IPS-NIHi7 (cell line): ENCODE measurements around the gene JAZF1.
A peak's percentile ranks its signal among the peaks of the same experiment; 100 is the strongest.

ENCODE experiments used
- DNase-seq: peaks from one replicate; pipeline ENCODE4 v3.0.0; 2012; ENCODE audit warnings: mixed read lengths; ENCODE audit errors: extremely low spot score

JAZF1 gene

GRCh38 chr7:28165961-28166955, 14.3 kb downstream of the JAZF1 start:
- no peak for DNase-seq

GRCh38 chr7:28165261-28165660, 15.3 kb downstream of the JAZF1 start:
- DNase-seq: no peak

GRCh38 chr7:28163949-28164348, 16.6 kb downstream of the JAZF1 start:
- DNase-seq: no peak

GRCh38 chr7:28161331-28161730, 19.3 kb downstream of the JAZF1 start:
- no peak for DNase-seq

- no peak for DNase-seq
These were observed 20.0 kb downstream of the JAZF1 start for GRCh38 chr7:28160551-28160991.

GRCh38 chr7:28157831-28158416, 22.7 kb downstream of the JAZF1 start:
- no peak for DNase-seq

- no peak for DNase-seq
These were observed 23.4 kb downstream of the JAZF1 start for GRCh38 chr7:28157076-28157745.

GRCh38 chr7:28156401-28156800, 24.2 kb downstream of the JAZF1 start:
- no peak for DNase-seq

- DNase-seq: no peak
These were observed 24.6 kb downstream of the JAZF1 start for GRCh38 chr7:28155964-28156363.

- no peak for DNase-seq
These were observed 25.5 kb downstream of the JAZF1 start for GRCh38 chr7:28155019-28155660.

GRCh38 chr7:28152594-28152993, 28.0 kb downstream of the JAZF1 start:
- DNase-seq: no peak

GRCh38 chr7:28151965-28152364, 28.6 kb downstream of the JAZF1 start:
- DNase-seq: no peak

- no peak for DNase-seq
These were observed 31.1 kb downstream of the JAZF1 start for GRCh38 chr7:28149291-28150101.

GRCh38 chr7:28145931-28146330, 34.7 kb downstream of the JAZF1 start:
- DNase-seq: no peak

- no peak for DNase-seq
These were observed 35.4 kb downstream of the JAZF1 start for GRCh38 chr7:28145090-28145626.

- DNase-seq: peak; percentile 74
These were observed 36.3 kb downstream of the JAZF1 start for GRCh38 chr7:28144266-28144665.

- DNase-seq: peak; percentile 29
These were observed 37.9 kb downstream of the JAZF1 start for GRCh38 chr7:28142650-28143049.

- no peak for DNase-seq
These were observed 39.6 kb downstream of the JAZF1 start for GRCh38 chr7:28140979-28141378.

- DNase-seq: no peak
These were observed 41.8 kb downstream of the JAZF1 start for GRCh38 chr7:28138837-28139236.

- no peak for DNase-seq
These were observed 43.1 kb downstream of the JAZF1 start for GRCh38 chr7:28137463-28137862.

- DNase-seq: no peak
These were observed 43.7 kb downstream of the JAZF1 start for GRCh38 chr7:28136885-28137284.
